GM23338 (cell line): ENCODE data around the gene KISS1R. TPM values are rescaled to one million over a fixed set of nuclear protein-coding genes. Genes with fewer than 3 reads are reported as not detected.
A peak's percentile ranks its signal among the peaks of the same experiment; 100 is the strongest.

Source experiments
- ATAC-seq: fragments of 200-7000 bp; cut with Tn5 transposase; 3 replicates; pipeline ENCODE4 v1.9.1; 2020
- DNase-seq: peaks from one replicate; pipeline ENCODE4 v3.0.0-alpha.2; 2015; ENCODE audit warnings: low spot score
- H2AFZ ChIP-seq: fragments of 200-600 bp; sonication (generic); 2 replicates; pipeline ENCODE4 v1.8.0; 2016; ENCODE audit warnings: antibody characterized with exemption, mild to moderate bottlenecking, moderate library complexity
- H3F3A ChIP-seq: fragments of 200-600 bp; sonication (generic); replicated peaks from 2 replicates; pipeline ENCODE4 v1.8.0; 2017; ENCODE audit warnings: antibody characterized with exemption, mixed run types, low read depth
- H3K27ac ChIP-seq: fragments of 200-600 bp; sonication (generic); 2 replicates; pipeline ENCODE4 v1.6.1; 2016; ENCODE audit warnings: low read depth
- H3K27me3 ChIP-seq: fragments of 200-600 bp; sonication (generic); 2 replicates; pipeline ENCODE4 v1.8.0; 2016; ENCODE audit warnings: mild to moderate bottlenecking, mixed run types, moderate library complexity; ENCODE audit not compliant: insufficient read depth
- H3K36me3 ChIP-seq: fragments of 200-600 bp; sonication (generic); 2 replicates; pipeline ENCODE4 v1.8.0; 2016; ENCODE audit warnings: mild to moderate bottlenecking; ENCODE audit not compliant: insufficient read depth
- H3K4me1 ChIP-seq: fragments of 200-600 bp; sonication (generic); 2 replicates; pipeline ENCODE4 v1.8.0; 2016; ENCODE audit warnings: mild to moderate bottlenecking, moderate library complexity; ENCODE audit not compliant: insufficient read depth
- H3K4me2 ChIP-seq: fragments of 200-600 bp; sonication (generic); 2 replicates; pipeline ENCODE4 v1.7.1; 2017; ENCODE audit warnings: mixed run types
- H3K4me3 ChIP-seq: fragments of 200-600 bp; sonication (generic); 2 replicates; pipeline ENCODE4 v1.6.1; 2016; ENCODE audit warnings: mixed run types
- H3K79me2 ChIP-seq: fragments of 200-600 bp; sonication (generic); replicated peaks from 2 replicates; pipeline ENCODE4 v1.8.0; 2017; ENCODE audit warnings: mild to moderate bottlenecking; ENCODE audit not compliant: insufficient read depth
- H3K9me2 ChIP-seq: fragments of 200-600 bp; sonication (generic); 2 replicates; pipeline ENCODE4 v1.8.0; 2017; ENCODE audit not compliant: insufficient read depth
- H4K20me1 ChIP-seq: fragments of 200-600 bp; sonication (generic); replicated peaks from 2 replicates; pipeline ENCODE4 v1.8.0; 2017; ENCODE audit warnings: mild to moderate bottlenecking; ENCODE audit not compliant: insufficient read depth
- H3K27ac Mint-ChIP-seq: 2 replicates; pipeline ENCODE4 v1.8.0; 2020; ENCODE audit warnings: inconsistent platforms, mild to moderate bottlenecking, moderate library complexity, mixed read lengths
- H3K27me3 Mint-ChIP-seq: 3 replicates; pipeline ENCODE4 v1.8.0; 2022; ENCODE audit warnings: low read depth, mild to moderate bottlenecking, moderate library complexity, mixed read lengths, inconsistent platforms; ENCODE audit not compliant: insufficient read depth, poor library complexity
- H3K36me3 Mint-ChIP-seq: 3 replicates; pipeline ENCODE4 v1.8.0; 2021; ENCODE audit warnings: low read depth, mild to moderate bottlenecking, inconsistent platforms, moderate library complexity, mixed read lengths
- H3K4me1 Mint-ChIP-seq: 3 replicates; pipeline ENCODE4 v1.8.0; 2020; ENCODE audit warnings: mild to moderate bottlenecking, inconsistent platforms, mixed read lengths
- H3K4me3 Mint-ChIP-seq: 3 replicates; pipeline ENCODE4 v1.8.0; 2021; ENCODE audit warnings: moderate library complexity, mild to moderate bottlenecking, inconsistent platforms, mixed read lengths
- H3K9me3 Mint-ChIP-seq: 3 replicates; pipeline ENCODE4 v1.8.0; 2020; ENCODE audit warnings: moderate library complexity, mild to moderate bottlenecking, inconsistent platforms, mixed read lengths
- CREB1 ChIP-seq: fragments of 250-450 bp; sonication (Bioruptor Pico); IDR thresholded peaks from 2 replicates; pipeline ENCODE4 v1.5.0; 2020; ENCODE audit warnings: low read depth, mild to moderate bottlenecking, moderate library complexity
- JUNB ChIP-seq: IDR thresholded peaks from one replicate; pipeline ENCODE4 v1.6.1; 2016; ENCODE audit warnings: antibody characterized with exemption; ENCODE audit not compliant: unreplicated experiment
- STAT1 ChIP-seq: IDR thresholded peaks from one replicate; pipeline ENCODE4 v1.6.1; 2016; ENCODE audit warnings: antibody characterized with exemption; ENCODE audit not compliant: unreplicated experiment
- ZNF331 ChIP-seq: fragments of 250-450 bp; sonication (Bioruptor Pico); IDR thresholded peaks from 2 replicates; pipeline ENCODE4 v1.5.0; 2020; ENCODE audit warnings: low read depth, mild to moderate bottlenecking, moderate library complexity
- ZNF462 ChIP-seq: fragments of 250-450 bp; sonication (Bioruptor Pico); IDR thresholded peaks from 2 replicates; pipeline ENCODE4 v1.5.0; 2020; ENCODE audit warnings: mild to moderate bottlenecking, moderate library complexity
- polyA plus RNA-seq: library from polyadenylated mRNA; unstranded; fragments of >200 nt; fragmentation: Nextera tagmentation; extraction: Ambion mirVana; gene quantifications from 2 replicates; pipeline ENCODE4 v1.2.1, GENCODE V29; 2016
- total RNA-seq: library from RNA; depleted of rRNA; stranded (reverse); fragments of >200 nt; shearing (Covaris generic); gene quantifications from 2 replicates; pipeline ENCODE4 v1.2.3, GENCODE V29; 2014
- TF ChIP-seq, protein P1 (sequence below): IDR thresholded peaks from one replicate; pipeline ENCODE4 v1.6.1; 2018; ENCODE audit warnings: antibody characterized with exemption; ENCODE audit not compliant: unreplicated experiment
- TF ChIP-seq, protein P2 (sequence below): IDR thresholded peaks from 2 replicates; pipeline ENCODE4 v1.6.1; 2016; ENCODE audit warnings: antibody characterized with exemption

KISS1R gene
- total and polyA plus RNA-seq, 2 experiments from 2014 or later, result 0.78 to 4.0 TPM

DNA sequence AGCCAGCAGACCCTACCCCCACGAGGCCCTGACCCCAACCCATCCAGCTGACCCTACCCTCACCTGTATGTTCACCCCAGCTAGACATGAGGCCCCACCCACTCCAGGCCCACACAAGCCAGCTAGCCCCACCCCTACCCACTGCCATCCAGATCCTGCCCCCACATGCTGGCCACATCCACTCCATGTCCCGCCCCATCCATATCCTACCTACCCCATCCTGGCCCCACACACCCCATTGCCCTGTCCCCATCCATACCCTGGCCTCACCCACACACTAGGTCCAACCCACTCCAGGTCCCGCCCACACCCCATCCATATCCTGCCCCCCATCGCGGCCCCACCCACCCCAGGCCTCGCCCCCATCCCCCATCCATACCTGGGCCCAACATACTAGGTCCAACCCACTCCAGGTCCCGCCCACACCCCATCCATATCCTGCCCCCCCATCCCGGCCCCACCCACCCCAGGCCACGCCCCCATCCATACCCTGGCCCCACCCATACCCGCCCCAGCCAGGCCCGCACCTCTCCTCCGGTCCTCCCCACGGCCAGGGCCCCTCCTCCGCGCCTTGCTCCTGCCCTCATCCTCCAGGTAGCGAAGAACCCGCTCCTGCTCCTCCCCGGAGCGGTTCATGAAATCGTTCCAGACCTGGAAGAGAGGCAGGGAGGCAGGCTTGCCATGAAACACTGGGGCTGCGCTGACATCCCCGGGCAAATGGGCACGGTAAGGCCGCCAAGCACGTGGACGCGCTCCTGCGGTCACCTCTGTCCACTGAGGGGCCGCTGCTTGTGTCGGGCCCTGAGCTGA is 16.6 kb upstream of the KISS1R start:
- no peak overlapping the region for H3K4me3 Mint-ChIP-seq

More for the DNA sequence above, 16.6 kb upstream of the KISS1R start:
- Histone ChIP-seq H4K20me1 (peaks cover 10% of the 10 kb centered on the region), H3K4me1 (peaks cover 3% of the 10 kb centered on the region; the same call in 1 of the 2 replicates), H3K27ac (no peak overlapping the region), H2AFZ (no peak overlapping the region), H3K4me3 (no peak overlapping the region), H3F3A (peaks cover 6% of the 10 kb centered on the region), H3K9me2 (no peaks in the 10 kb centered on the region), H3K4me2 (no peak overlapping the region), H3K27me3 (no peaks in the 10 kb centered on the region), H3K36me3 (no peaks in the 10 kb centered on the region), H3K79me2 (peaks cover 18% of the 10 kb centered on the region)
- H3K9me3 Mint-ChIP-seq, result no peaks in the 10 kb centered on the region
- H3K4me1 Mint-ChIP-seq, result peaks cover 5% of the 10 kb centered on the region
- peaks cover 18% of the 10 kb centered on the region for H3K36me3 Mint-ChIP-seq
- DNase-seq, result peak; percentile 77
- H3K27ac Mint-ChIP-seq, result no peak overlapping the region
- peak; percentile 66 for ATAC-seq
- H3K27me3 Mint-ChIP-seq, result peaks cover 5% of the 10 kb centered on the region
- no peak for TF ChIP-seq ZNF331 (CRISPR knock-in tag)
- no peak for TF ChIP-seq JUNB
- TF ChIP-seq, protein P1, sequence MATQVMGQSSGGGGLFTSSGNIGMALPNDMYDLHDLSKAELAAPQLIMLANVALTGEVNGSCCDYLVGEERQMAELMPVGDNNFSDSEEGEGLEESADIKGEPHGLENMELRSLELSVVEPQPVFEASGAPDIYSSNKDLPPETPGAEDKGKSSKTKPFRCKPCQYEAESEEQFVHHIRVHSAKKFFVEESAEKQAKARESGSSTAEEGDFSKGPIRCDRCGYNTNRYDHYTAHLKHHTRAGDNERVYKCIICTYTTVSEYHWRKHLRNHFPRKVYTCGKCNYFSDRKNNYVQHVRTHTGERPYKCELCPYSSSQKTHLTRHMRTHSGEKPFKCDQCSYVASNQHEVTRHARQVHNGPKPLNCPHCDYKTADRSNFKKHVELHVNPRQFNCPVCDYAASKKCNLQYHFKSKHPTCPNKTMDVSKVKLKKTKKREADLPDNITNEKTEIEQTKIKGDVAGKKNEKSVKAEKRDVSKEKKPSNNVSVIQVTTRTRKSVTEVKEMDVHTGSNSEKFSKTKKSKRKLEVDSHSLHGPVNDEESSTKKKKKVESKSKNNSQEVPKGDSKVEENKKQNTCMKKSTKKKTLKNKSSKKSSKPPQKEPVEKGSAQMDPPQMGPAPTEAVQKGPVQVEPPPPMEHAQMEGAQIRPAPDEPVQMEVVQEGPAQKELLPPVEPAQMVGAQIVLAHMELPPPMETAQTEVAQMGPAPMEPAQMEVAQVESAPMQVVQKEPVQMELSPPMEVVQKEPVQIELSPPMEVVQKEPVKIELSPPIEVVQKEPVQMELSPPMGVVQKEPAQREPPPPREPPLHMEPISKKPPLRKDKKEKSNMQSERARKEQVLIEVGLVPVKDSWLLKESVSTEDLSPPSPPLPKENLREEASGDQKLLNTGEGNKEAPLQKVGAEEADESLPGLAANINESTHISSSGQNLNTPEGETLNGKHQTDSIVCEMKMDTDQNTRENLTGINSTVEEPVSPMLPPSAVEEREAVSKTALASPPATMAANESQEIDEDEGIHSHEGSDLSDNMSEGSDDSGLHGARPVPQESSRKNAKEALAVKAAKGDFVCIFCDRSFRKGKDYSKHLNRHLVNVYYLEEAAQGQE, result no peak
- TF ChIP-seq ZNF462, result no peak
- TF ChIP-seq, protein P2, sequence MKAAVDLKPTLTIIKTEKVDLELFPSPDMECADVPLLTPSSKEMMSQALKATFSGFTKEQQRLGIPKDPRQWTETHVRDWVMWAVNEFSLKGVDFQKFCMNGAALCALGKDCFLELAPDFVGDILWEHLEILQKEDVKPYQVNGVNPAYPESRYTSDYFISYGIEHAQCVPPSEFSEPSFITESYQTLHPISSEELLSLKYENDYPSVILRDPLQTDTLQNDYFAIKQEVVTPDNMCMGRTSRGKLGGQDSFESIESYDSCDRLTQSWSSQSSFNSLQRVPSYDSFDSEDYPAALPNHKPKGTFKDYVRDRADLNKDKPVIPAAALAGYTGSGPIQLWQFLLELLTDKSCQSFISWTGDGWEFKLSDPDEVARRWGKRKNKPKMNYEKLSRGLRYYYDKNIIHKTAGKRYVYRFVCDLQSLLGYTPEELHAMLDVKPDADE, result no peak
- no peak for TF ChIP-seq STAT1
- TF ChIP-seq CREB1, result no peak
